K562 (cell line): Measurements from ENCODE around the gene ROM1. TPM values are rescaled to one million over a fixed set of nuclear protein-coding genes. Genes with fewer than 3 reads are reported as not detected.

Experiments
- BCL6 ChIP-seq: fragments of 250-450 bp; sonication (Bioruptor Pico); IDR thresholded peaks from 2 replicates; pipeline ENCODE4 v1.4.0; 2020
- BMI1 ChIP-seq: fragments of 150-350 bp; IDR thresholded peaks from 2 replicates; pipeline ENCODE4 v1.6.1; 2014; ENCODE audit warnings: low read length
- CTBP1 ChIP-seq: fragments of 450-650 bp; IDR thresholded peaks from 2 replicates; pipeline ENCODE4 v1.6.1; 2016; ENCODE audit warnings: borderline replicate concordance
- EWSR1 ChIP-seq: fragments of 450-650 bp; IDR thresholded peaks from 2 replicates; pipeline ENCODE4 v1.6.1; 2018; ENCODE audit warnings: borderline replicate concordance, mild to moderate bottlenecking, low read depth, moderate library complexity; ENCODE audit not compliant: partially characterized antibody
- HDAC3 ChIP-seq: fragments of 450-650 bp; IDR thresholded peaks from 2 replicates; pipeline ENCODE4 v1.6.1; 2018; ENCODE audit warnings: borderline replicate concordance, mild to moderate bottlenecking, moderate library complexity; ENCODE audit not compliant: partially characterized antibody
- NFE2L1 ChIP-seq: fragments of 450-650 bp; IDR thresholded peaks from 2 replicates; pipeline ENCODE4 v1.6.1; 2016; ENCODE audit warnings: missing genetic modification characterization, low read depth, mild to moderate bottlenecking, missing compliant biosample characterization, moderate library complexity, borderline replicate concordance
- NR3C1 ChIP-seq: sonication (generic); formaldehyde crosslinking; IDR thresholded peaks from 2 replicates; pipeline ENCODE4 v1.8.1; 2022; ENCODE audit warnings: missing genetic modification reagents
- SAFB2 ChIP-seq: fragments of 200-400 bp; formaldehyde crosslinking; IDR thresholded peaks from 2 replicates; pipeline ENCODE4 v1.6.1; 2018; ENCODE audit warnings: borderline replicate concordance, low read length, low read depth, moderate library complexity; ENCODE audit not compliant: severe bottlenecking
- ZNF324 ChIP-seq: fragments of 250-450 bp; sonication (Bioruptor Pico); IDR thresholded peaks from 2 replicates; pipeline ENCODE4 v1.4.0; 2020; ENCODE audit warnings: mild to moderate bottlenecking
- polyA plus RNA-seq, 8 experiments: library from polyadenylated mRNA; depleted of rRNA in 4 of 8; stranded (reverse) in 5 of 8; unstranded in 3 of 8; fragments of >200 nt; fragmentation: Nextera tagmentation in 2 of 8; fragmentation: Illumina TruSeq in 1 of 8; extraction: Ambion mirVana in 2 of 8; extraction: Trizol in 1 of 8; gene quantifications; 2 replicates each; pipeline versions ENCODE4 v1.2.1 to v1.2.3, GENCODE V29; 2011 to 2014; ENCODE audit warnings: inconsistent platforms in 1 of 8, missing spikeins in 1 of 8
- total RNA-seq, 7 experiments: library from RNA; depleted of rRNA in 6 of 7; stranded (reverse); fragments of >200 nt in 6 of 7; fragmentation: Illumina TruSeq in 2 of 7; extraction: Trizol in 2 of 7; gene quantifications; 2 replicates each; pipeline versions ENCODE4 v1.2.1 to v1.2.3, GENCODE V29; 2011 to 2021; ENCODE audit warnings: low replicate concordance in 1 of 7
- TF ChIP-seq, protein P1 (sequence below): sonication (generic); formaldehyde crosslinking; IDR thresholded peaks from 2 replicates; pipeline ENCODE4 v1.8.1; 2023; ENCODE audit warnings: missing genetic modification reagents, mild to moderate bottlenecking, borderline replicate concordance
- TF ChIP-seq, protein P2 (sequence below): fragments of 450-650 bp; formaldehyde crosslinking; IDR thresholded peaks from 2 replicates; pipeline ENCODE4 v1.4.0; 2020; ENCODE audit warnings: mild to moderate bottlenecking, moderate library complexity
- TF ChIP-seq, protein P3 (sequence below), 2 experiments: fragments of 150-350 bp in 1 of 2; IDR thresholded peaks; 2 replicates each; pipeline ENCODE4 v1.6.1; 2012 to 2016; ENCODE audit warnings: low read depth in 2 of 2, low read length in 2 of 2, mild to moderate bottlenecking in 1 of 2, moderate library complexity in 1 of 2
- TF ChIP-seq, protein P4 (sequence below): fragments of 250-450 bp; sonication (Bioruptor Pico); IDR thresholded peaks from 2 replicates; pipeline ENCODE4 v1.9.0; 2021; ENCODE audit warnings: mild to moderate bottlenecking, inconsistent platforms

The ROM1 gene
- total and polyA plus RNA-seq, 9 of the 15 experiments (the other 6 are each of a cell fraction or from before 2014, with no cell fraction given): 0.75 to 4.0 (median 2.6) TPM

DNA sequence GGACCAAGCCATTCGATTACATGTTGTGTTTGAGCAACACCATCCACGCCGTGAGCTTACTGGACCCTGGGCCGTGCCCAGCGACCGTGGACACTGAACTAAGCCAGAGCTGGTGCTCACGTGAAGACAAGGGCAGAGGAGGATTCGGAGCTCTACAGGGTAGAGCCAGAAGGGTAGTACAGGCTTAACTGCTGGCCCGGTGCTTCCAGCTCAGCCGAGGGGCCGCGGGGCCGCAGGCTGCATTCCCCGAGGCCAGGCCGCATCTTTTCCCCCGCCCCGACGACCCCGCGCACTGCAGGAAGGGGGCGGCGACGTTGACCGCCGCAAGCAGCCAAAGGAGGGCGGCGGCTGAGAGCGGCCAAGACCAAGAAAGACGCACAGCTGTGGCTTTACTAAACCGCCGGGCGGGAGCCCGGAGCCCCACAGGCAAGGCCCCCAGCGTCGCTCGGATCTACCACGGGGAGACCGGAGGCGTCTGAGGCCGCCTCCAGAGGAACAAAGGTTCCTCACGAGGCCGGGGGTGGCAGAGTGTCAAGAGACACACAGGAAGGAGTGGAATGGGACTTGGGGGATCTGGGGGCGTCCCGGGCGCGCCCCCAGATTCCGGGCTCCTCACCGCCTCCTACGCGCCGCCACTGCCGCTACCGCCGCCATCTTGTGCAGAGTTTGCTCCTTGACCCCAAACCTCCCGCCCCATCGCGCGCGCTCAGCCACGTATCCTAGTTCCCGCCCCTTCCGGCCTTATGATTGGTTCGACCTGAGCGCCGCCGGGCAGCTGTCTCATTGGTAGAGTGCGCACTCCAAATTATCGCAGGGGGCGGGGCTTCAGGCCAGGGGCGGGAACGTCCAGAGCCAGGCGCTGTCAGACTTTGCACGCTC is 33.1 kb downstream of the ROM1 start, which contains the start of gene GANAB (continued):
- TF ChIP-seq, protein P1, sequence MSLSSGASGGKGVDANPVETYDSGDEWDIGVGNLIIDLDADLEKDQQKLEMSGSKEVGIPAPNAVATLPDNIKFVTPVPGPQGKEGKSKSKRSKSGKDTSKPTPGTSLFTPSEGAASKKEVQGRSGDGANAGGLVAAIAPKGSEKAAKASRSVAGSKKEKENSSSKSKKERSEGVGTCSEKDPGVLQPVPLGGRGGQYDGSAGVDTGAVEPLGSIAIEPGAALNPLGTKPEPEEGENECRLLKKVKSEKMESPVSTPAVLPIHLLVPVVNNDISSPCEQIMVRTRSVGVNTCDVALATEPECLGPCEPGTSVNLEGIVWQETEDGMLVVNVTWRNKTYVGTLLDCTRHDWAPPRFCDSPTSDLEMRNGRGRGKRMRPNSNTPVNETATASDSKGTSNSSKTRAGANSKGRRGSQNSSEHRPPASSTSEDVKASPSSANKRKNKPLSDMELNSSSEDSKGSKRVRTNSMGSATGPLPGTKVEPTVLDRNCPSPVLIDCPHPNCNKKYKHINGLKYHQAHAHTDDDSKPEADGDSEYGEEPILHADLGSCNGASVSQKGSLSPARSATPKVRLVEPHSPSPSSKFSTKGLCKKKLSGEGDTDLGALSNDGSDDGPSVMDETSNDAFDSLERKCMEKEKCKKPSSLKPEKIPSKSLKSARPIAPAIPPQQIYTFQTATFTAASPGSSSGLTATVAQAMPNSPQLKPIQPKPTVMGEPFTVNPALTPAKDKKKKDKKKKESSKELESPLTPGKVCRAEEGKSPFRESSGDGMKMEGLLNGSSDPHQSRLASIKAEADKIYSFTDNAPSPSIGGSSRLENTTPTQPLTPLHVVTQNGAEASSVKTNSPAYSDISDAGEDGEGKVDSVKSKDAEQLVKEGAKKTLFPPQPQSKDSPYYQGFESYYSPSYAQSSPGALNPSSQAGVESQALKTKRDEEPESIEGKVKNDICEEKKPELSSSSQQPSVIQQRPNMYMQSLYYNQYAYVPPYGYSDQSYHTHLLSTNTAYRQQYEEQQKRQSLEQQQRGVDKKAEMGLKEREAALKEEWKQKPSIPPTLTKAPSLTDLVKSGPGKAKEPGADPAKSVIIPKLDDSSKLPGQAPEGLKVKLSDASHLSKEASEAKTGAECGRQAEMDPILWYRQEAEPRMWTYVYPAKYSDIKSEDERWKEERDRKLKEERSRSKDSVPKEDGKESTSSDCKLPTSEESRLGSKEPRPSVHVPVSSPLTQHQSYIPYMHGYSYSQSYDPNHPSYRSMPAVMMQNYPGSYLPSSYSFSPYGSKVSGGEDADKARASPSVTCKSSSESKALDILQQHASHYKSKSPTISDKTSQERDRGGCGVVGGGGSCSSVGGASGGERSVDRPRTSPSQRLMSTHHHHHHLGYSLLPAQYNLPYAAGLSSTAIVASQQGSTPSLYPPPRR (CRISPR knock-in tag): peak; percentile 44; the same call in 1 of the 2 replicates
- TF ChIP-seq, protein P2, sequence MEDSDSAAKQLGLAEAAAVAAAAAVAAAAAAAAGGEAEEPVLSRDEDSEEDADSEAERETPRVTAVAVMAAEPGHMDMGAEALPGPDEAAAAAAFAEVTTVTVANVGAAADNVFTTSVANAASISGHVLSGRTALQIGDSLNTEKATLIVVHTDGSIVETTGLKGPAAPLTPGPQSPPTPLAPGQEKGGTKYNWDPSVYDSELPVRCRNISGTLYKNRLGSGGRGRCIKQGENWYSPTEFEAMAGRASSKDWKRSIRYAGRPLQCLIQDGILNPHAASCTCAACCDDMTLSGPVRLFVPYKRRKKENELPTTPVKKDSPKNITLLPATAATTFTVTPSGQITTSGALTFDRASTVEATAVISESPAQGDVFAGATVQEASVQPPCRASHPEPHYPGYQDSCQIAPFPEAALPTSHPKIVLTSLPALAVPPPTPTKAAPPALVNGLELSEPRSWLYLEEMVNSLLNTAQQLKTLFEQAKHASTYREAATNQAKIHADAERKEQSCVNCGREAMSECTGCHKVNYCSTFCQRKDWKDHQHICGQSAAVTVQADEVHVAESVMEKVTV: no peak
- TF ChIP-seq, protein P3, sequence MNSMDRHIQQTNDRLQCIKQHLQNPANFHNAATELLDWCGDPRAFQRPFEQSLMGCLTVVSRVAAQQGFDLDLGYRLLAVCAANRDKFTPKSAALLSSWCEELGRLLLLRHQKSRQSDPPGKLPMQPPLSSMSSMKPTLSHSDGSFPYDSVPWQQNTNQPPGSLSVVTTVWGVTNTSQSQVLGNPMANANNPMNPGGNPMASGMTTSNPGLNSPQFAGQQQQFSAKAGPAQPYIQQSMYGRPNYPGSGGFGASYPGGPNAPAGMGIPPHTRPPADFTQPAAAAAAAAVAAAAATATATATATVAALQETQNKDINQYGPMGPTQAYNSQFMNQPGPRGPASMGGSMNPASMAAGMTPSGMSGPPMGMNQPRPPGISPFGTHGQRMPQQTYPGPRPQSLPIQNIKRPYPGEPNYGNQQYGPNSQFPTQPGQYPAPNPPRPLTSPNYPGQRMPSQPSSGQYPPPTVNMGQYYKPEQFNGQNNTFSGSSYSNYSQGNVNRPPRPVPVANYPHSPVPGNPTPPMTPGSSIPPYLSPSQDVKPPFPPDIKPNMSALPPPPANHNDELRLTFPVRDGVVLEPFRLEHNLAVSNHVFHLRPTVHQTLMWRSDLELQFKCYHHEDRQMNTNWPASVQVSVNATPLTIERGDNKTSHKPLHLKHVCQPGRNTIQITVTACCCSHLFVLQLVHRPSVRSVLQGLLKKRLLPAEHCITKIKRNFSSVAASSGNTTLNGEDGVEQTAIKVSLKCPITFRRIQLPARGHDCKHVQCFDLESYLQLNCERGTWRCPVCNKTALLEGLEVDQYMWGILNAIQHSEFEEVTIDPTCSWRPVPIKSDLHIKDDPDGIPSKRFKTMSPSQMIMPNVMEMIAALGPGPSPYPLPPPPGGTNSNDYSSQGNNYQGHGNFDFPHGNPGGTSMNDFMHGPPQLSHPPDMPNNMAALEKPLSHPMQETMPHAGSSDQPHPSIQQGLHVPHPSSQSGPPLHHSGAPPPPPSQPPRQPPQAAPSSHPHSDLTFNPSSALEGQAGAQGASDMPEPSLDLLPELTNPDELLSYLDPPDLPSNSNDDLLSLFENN (IDR thresholded peaks at IDR 0.05; ENCODE audit: low read depth in 2 of 2, low read length in 2 of 2): no peak
- TF ChIP-seq, protein P4, sequence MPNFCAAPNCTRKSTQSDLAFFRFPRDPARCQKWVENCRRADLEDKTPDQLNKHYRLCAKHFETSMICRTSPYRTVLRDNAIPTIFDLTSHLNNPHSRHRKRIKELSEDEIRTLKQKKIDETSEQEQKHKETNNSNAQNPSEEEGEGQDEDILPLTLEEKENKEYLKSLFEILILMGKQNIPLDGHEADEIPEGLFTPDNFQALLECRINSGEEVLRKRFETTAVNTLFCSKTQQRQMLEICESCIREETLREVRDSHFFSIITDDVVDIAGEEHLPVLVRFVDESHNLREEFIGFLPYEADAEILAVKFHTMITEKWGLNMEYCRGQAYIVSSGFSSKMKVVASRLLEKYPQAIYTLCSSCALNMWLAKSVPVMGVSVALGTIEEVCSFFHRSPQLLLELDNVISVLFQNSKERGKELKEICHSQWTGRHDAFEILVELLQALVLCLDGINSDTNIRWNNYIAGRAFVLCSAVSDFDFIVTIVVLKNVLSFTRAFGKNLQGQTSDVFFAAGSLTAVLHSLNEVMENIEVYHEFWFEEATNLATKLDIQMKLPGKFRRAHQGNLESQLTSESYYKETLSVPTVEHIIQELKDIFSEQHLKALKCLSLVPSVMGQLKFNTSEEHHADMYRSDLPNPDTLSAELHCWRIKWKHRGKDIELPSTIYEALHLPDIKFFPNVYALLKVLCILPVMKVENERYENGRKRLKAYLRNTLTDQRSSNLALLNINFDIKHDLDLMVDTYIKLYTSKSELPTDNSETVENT (CRISPR knock-in tag): peak; percentile 75; the same call in 1 of the 2 replicates
- TF ChIP-seq BMI1: no peak
- TF ChIP-seq NFE2L1 (tag): no peak
- no peak for TF ChIP-seq ZNF324 (CRISPR knock-in tag)
- TF ChIP-seq NR3C1 (CRISPR knock-in tag): no peak
- no peak for TF ChIP-seq HDAC3
- TF ChIP-seq CTBP1: no peak; the same call in 1 of the 2 replicates
- TF ChIP-seq EWSR1: no peak
- TF ChIP-seq BCL6: no peak
- no peak for TF ChIP-seq SAFB2
